Measurements from ENCODE around the gene PTPRD. TPM values are rescaled to one million over a fixed set of nuclear protein-coding genes. Genes with fewer than 3 reads are reported as not detected.

The PTPRD gene
- total RNA-seq, 3 donors from 2014 or later = 2.9 to 5.4 (median 3.6) TPM

DNA sequence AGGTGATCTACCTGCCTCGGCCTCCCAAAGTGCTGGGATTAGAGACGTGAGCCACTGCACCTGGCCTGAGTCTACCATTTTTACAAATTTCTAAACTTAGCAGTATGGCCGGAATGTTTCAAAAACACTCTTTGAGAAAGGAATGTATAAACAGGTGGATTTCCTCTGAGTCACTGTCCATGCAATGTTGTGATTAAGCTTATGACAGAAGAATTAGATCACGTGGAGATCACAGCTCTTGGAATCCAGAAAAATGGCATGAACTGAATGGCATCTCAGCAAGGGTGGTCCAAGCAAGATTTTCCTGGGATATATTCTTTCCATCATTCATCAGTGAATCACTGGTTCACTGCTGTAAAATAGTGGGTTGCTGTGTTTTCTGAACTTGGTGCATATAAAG is 865.0 kb downstream of the PTPRD start:
- TF ChIP-seq POLR2A (IDR thresholded peaks at IDR 0.05) = no peak
- no peak for TF ChIP-seq POLR2AphosphoS5 (IDR thresholded peaks at IDR 0.05)
- TF ChIP-seq, protein P1, sequence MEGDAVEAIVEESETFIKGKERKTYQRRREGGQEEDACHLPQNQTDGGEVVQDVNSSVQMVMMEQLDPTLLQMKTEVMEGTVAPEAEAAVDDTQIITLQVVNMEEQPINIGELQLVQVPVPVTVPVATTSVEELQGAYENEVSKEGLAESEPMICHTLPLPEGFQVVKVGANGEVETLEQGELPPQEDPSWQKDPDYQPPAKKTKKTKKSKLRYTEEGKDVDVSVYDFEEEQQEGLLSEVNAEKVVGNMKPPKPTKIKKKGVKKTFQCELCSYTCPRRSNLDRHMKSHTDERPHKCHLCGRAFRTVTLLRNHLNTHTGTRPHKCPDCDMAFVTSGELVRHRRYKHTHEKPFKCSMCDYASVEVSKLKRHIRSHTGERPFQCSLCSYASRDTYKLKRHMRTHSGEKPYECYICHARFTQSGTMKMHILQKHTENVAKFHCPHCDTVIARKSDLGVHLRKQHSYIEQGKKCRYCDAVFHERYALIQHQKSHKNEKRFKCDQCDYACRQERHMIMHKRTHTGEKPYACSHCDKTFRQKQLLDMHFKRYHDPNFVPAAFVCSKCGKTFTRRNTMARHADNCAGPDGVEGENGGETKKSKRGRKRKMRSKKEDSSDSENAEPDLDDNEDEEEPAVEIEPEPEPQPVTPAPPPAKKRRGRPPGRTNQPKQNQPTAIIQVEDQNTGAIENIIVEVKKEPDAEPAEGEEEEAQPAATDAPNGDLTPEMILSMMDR (IDR thresholded peaks at IDR 0.05) = no peak
- Histone ChIP-seq H3K27me3 (no peaks in the 10 kb centered on the region), H3K36me3 (no peaks in the 10 kb centered on the region), H3K27ac (no peak overlapping the region), H3K4me1 (no peaks in the 10 kb centered on the region), H3K9me3 (no peaks in the 10 kb centered on the region), H3K4me3 (no peak overlapping the region)
- intact Hi-C loops (cut with DNase I; ENCODE audit: low total_unique reads) = no loop called here
- no peak for DNase-seq (ENCODE audit: low spot score in 2 of 2)

DNA sequence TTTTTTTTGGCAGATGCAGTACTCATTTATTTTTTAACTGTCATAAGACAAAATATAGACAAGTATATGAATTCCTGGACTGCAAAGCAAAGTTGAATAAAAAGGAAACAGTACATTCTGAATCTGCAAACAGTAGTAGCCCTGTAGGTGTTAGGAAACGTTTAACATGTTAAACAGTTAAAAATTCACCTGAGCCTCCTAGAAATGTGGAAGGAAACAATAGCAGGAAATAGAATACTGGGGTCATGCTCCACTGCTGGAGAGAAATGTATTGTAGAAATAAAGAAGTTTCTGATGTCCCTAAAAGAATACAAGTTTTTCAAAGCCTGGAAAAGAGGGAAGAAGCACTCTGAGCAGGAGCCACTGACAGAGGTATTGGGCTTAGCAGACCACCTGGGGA is 866.0 kb downstream of the PTPRD start:
- TF ChIP-seq, protein P1 (IDR thresholded peaks at IDR 0.05) = no peak
- no peak for TF ChIP-seq POLR2A (IDR thresholded peaks at IDR 0.05)
- TF ChIP-seq POLR2AphosphoS5 (IDR thresholded peaks at IDR 0.05) = no peak
- H3K36me3 ChIP-seq = no peaks in the 10 kb centered on the region
- H3K4me3 ChIP-seq = no peak overlapping the region
- intact Hi-C loops (cut with DNase I; ENCODE audit: low total_unique reads) = no loop called here
- no peaks in the 10 kb centered on the region for H3K9me3 ChIP-seq
- no peak for DNase-seq (ENCODE audit: low spot score in 2 of 2)
- no peak overlapping the region for H3K27ac ChIP-seq
- no peaks in the 10 kb centered on the region for H3K4me1 ChIP-seq
- H3K27me3 ChIP-seq = no peaks in the 10 kb centered on the region

DNA sequence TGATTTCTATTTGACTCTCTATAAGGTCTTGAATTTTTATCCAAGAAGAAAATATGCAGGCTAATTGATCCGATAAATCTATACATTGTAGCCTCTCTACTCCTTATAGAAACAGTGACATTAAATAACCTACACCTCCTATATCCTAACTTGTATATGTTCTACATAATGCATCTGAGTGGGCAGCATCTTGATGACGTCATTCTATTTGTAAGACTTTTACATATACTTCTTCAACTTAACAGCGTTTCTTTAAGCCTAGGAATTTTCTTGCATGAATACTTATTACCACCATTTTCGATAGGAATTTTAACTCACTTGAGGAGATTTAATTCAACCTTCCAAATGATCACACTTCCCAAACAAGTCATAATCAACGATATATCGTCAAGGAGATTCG is 869.0 kb downstream of the PTPRD start:
- Histone ChIP-seq H3K36me3 (no peaks in the 10 kb centered on the region), H3K27me3 (no peaks in the 10 kb centered on the region), H3K27ac (no peak overlapping the region), H3K4me3 (no peak overlapping the region), H3K4me1 (no peaks in the 10 kb centered on the region), H3K9me3 (no peaks in the 10 kb centered on the region)
- DNase-seq (ENCODE audit: low spot score in 2 of 2) = no peak
- TF ChIP-seq POLR2A (IDR thresholded peaks at IDR 0.05) (no peak), POLR2AphosphoS5 (IDR thresholded peaks at IDR 0.05) (no peak)
- TF ChIP-seq, protein P1 (IDR thresholded peaks at IDR 0.05) = no peak
- intact Hi-C loops (cut with DNase I; ENCODE audit: low total_unique reads) = no loop called here

DNA sequence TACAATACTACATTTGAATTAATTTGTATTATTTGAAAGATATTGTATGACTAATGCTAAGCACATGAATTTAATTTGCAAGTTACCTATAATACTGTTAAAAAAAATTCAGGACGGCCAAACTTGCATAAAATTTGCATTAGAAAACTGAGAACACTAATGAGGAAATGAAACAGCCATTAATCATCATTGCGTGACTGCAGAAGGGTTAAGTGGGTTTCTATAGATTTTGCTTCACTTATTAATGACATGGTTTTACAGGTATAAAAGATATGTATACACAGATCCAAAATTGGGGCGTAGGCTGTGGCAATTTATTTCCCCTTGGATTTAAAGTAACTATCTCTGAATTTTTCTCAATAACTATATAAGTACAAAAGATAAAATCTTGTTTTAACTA is 882.6 kb downstream of the PTPRD start:
- TF ChIP-seq, protein P1 (IDR thresholded peaks at IDR 0.05) = no peak
- H3K36me3 ChIP-seq = no peaks in the 10 kb centered on the region
- intact Hi-C loops (cut with DNase I; ENCODE audit: low total_unique reads) = no loop called here
- H3K27me3 ChIP-seq = no peaks in the 10 kb centered on the region
- DNase-seq (ENCODE audit: low spot score in 2 of 2) = no peak
- H3K9me3 ChIP-seq = no peaks in the 10 kb centered on the region
- no peaks in the 10 kb centered on the region for H3K4me1 ChIP-seq
- H3K27ac ChIP-seq = no peak overlapping the region
- H3K4me3 ChIP-seq = no peak overlapping the region

DNA sequence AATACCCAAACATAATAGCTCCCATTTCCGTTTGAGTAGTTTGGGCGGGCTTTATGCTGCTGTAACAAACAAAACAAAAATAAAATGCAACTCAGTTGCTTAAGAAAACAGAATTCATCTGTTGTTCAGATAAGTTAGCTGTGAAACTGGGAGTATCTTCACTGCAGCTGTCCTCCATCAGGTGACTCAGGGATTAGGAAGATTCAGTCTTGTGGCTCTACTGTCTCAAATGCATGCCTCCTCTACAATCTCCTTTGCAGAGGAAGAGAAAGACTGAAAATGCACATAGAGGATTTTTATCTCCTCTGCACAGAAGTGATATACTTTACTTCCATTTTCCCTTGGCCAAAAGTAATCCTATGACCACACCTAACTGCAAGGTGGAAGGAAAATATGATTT is 883.7 kb downstream of the PTPRD start:
- Histone ChIP-seq H3K4me3 (no peak overlapping the region), H3K27me3 (no peaks in the 10 kb centered on the region), H3K9me3 (no peaks in the 10 kb centered on the region), H3K27ac (no peak overlapping the region), H3K4me1 (no peaks in the 10 kb centered on the region), H3K36me3 (no peaks in the 10 kb centered on the region)
- no peak for DNase-seq (ENCODE audit: low spot score in 2 of 2)
- intact Hi-C loops (cut with DNase I; ENCODE audit: low total_unique reads) = no loop called here
- TF ChIP-seq, protein P1 (IDR thresholded peaks at IDR 0.05) = no peak
- no peak for TF ChIP-seq POLR2A (IDR thresholded peaks at IDR 0.05)
- no peak for TF ChIP-seq POLR2AphosphoS5 (IDR thresholded peaks at IDR 0.05)
